Stimulated activated naive B cell treated with anti-CD40 and anti-IgM and Interleukin-4, amounts not matched to agents 10 μg/mL and 1 μg/mL and 100 μg/mL, for 72 hours (primary cell): Measurements from ENCODE around the gene RXFP4.

Experiments used
- ATAC-seq, 2 donors: fragments of 150-1000 bp; cut with Tn5 transposase; replicated peaks; 2 replicates each; pipeline ENCODE4 v1.10.0; 2021; ENCODE audit warnings: moderate library complexity in 1 of 2
- DNase-seq: peaks from one replicate; pipeline ENCODE4 v3.0.0; 2021
- H3K27ac Mint-ChIP-seq: one replicate; pipeline ENCODE4 v1.8.0; 2022; ENCODE audit warnings: mild to moderate bottlenecking, mixed read lengths
- H3K27me3 Mint-ChIP-seq, 2 donors: one replicate each; pipeline ENCODE4 v1.8.0; 2022; ENCODE audit warnings: mixed read lengths in 2 of 2
- H3K36me3 Mint-ChIP-seq, 2 donors: one replicate each; pipeline ENCODE4 v1.8.0; 2022; ENCODE audit warnings: mixed read lengths in 2 of 2, mild to moderate bottlenecking in 1 of 2
- H3K4me1 Mint-ChIP-seq, 2 donors: one replicate each; pipeline ENCODE4 v1.8.0; 2022; ENCODE audit warnings: mixed read lengths in 2 of 2, mild to moderate bottlenecking in 1 of 2
- H3K4me3 Mint-ChIP-seq, 2 donors: one replicate each; pipeline ENCODE4 v1.8.0; 2022; ENCODE audit warnings: mild to moderate bottlenecking in 2 of 2, mixed read lengths in 2 of 2, moderate library complexity in 1 of 2
- H3K9me3 Mint-ChIP-seq, 2 donors: one replicate each; pipeline ENCODE4 v1.8.0; 2022; ENCODE audit warnings: mixed read lengths in 2 of 2, mild to moderate bottlenecking in 1 of 2

RXFP4 gene

DNA sequence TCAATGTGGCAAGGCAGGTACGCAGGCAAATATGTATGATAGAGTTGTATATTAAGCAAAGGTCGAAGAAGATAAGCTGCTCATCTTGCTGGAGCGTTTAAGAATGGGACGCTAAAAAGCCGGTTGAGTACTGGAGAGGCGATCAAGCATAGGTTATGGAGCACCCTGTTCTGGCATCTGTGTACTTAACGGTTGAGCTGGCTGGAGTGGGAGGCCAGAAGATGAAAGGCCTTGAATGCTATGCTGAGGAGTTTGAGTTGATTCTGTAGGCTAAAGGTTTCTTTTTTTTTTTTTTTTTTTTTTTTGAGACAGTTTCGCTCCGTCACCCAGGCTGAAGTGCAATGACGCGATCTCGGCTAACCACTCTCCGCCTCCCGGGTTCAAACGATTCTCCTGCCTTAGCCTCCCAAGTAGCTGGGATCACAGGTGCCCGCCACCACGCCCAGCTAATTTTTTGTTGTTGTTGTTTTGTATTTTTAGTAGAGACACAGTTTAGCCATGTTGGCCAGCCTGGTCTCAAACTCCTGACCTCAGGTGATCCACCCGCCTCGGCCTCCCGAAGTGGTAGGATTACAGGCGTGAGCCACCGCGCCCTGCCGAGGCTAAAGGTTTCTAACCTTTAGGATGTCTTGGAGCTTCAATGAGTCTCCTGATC lies 6.4 kb upstream of the RXFP4 start:
- no peak overlapping the region for H3K27ac Mint-ChIP-seq
- no peak for DNase-seq

DNA sequence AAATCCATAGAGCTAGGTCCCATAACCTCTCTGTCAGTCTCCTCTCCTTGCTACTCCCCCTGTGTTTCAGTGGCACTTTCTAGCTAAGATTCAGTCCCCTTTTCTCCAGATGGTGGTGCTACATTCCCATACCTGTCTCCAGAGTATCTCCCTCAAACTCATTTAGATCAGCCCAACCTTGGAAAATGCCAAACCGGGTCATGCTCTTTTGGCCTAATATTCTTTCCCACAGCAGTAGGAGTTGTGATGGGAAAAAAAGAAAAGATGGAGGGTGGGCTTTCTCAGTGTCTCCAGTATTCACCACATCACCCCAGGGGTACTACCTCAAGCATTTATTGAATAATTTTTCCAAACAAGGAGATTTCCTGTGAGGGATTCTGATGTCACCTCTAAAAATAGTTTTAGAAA lies 3.2 kb upstream of the RXFP4 start:
- Mint-ChIP-seq H3K27me3 (no peaks in the 10 kb centered on the region), H3K4me1 (peaks cover 37 to 49% of the 10 kb centered on the region in 2 donors), H3K27ac (no peak overlapping the region), H3K9me3 (no peaks in the 10 kb centered on the region), H3K36me3 (peaks cover under 1 to 9% of the 10 kb centered on the region in 2 donors), H3K4me3 (no peak overlapping the region)
- no peak for DNase-seq
- ATAC-seq, result no peak

More for the DNA sequence above, 6.4 kb upstream of the RXFP4 start:
- H3K9me3 Mint-ChIP-seq, result no peaks in the 10 kb centered on the region
- no peaks in the 10 kb centered on the region for H3K27me3 Mint-ChIP-seq
- no peak for ATAC-seq
- peaks cover 9 to 43% of the 10 kb centered on the region in 2 donors for H3K4me1 Mint-ChIP-seq
- peaks cover 10% of the 10 kb centered on the region in 2 donors for H3K36me3 Mint-ChIP-seq
- H3K4me3 Mint-ChIP-seq, result peak overlapping the region in 1 of 2 donors; percentile 65

DNA sequence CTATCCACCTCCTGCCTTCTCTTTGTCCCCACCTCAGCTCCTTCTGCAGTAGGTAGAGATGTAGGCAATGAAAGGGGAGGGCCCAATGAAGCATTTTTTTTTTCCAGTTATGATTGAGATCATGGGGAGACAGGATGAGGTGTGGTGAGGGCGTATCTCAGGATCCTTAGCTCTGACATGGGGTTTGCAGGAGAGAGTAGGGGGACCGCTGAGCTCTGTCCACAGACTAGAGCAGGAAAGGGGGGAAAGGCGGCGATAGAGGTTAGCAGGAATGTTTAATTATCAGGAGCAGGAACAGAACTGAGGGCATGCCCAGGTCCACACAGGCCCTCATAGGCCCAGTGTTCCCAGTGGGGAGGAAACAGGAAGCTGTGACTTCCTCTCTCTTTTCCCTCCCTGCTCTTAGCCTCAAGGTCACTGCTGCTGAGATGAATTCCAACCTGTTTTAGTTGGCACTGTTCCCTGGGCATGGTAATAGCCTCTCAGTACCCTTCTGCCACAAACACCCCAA lies 901 bp upstream of the RXFP4 start:
- Mint-ChIP-seq H3K9me3 (no peaks in the 10 kb centered on the region), H3K27me3 (no peaks in the 10 kb centered on the region), H3K4me3 (peak overlapping the region; percentile 24 to 50), H3K4me1 (peaks cover 54 to 71% of the 10 kb centered on the region in 2 donors), H3K36me3 (peaks cover 7 to 17% of the 10 kb centered on the region in 2 donors), H3K27ac (peak overlapping the region; percentile 96)
- ATAC-seq (peak; percentile 2 to 11), DNase-seq (no peak)

DNA sequence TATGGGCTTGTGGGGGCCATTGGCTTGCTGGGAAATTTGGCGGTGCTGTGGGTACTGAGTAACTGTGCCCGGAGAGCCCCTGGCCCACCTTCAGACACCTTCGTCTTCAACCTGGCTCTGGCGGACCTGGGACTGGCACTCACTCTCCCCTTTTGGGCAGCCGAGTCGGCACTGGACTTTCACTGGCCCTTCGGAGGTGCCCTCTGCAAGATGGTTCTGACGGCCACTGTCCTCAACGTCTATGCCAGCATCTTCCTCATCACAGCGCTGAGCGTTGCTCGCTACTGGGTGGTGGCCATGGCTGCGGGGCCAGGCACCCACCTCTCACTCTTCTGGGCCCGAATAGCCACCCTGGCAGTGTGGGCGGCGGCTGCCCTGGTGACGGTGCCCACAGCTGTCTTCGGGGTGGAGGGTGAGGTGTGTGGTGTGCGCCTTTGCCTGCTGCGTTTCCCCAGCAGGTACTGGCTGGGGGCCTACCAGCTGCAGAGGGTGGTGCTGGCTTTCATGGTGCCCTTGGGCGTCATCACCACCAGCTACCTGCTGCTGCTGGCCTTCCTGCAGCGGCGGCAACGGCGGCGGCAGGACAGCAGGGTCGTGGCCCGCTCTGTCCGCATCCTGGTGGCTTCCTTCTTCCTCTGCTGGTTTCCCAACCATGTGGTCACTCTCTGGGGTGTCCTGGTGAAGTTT lies 550 bp downstream of the RXFP4 start:
- peak overlapping the region; percentile 96 for H3K27ac Mint-ChIP-seq
- H3K36me3 Mint-ChIP-seq, result peaks cover 18 to 28% of the 10 kb centered on the region in 2 donors
- DNase-seq (no peak), ATAC-seq (no peak)
- peak overlapping the region; percentile 46 to 50 for H3K4me3 Mint-ChIP-seq
- H3K27me3 Mint-ChIP-seq, result no peaks in the 10 kb centered on the region
- H3K9me3 Mint-ChIP-seq, result no peaks in the 10 kb centered on the region
- peaks cover 65 to 86% of the 10 kb centered on the region in 2 donors for H3K4me1 Mint-ChIP-seq

DNA sequence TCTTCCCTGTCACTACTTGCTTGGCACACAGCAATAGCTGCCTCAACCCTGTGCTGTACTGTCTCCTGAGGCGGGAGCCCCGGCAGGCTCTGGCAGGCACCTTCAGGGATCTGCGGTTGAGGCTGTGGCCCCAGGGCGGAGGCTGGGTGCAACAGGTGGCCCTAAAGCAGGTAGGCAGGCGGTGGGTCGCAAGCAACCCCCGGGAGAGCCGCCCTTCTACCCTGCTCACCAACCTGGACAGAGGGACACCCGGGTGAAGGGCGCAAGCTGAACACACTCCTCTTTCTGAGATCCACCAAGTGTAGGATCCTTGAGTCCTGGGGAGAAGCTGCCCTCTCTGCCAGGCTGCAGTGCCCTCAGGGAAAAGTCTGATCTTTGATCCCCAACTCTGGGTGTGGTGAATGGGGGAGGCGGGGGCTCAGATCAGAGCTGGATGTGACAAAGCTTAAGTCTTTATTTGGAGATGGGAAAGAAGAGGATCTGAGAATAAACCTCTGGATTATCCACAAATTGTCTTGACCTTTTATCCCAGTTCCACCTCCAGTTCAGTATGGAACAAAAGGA lies 1.2 kb downstream of the RXFP4 start:
- DNase-seq (no peak), ATAC-seq (no peak)
- Mint-ChIP-seq H3K36me3 (peaks cover 24 to 33% of the 10 kb centered on the region in 2 donors), H3K9me3 (no peaks in the 10 kb centered on the region), H3K27me3 (no peaks in the 10 kb centered on the region), H3K27ac (peak overlapping the region; percentile 96), H3K4me1 (peaks cover 69 to 92% of the 10 kb centered on the region in 2 donors), H3K4me3 (peak overlapping the region; percentile 48 to 59)

DNA sequence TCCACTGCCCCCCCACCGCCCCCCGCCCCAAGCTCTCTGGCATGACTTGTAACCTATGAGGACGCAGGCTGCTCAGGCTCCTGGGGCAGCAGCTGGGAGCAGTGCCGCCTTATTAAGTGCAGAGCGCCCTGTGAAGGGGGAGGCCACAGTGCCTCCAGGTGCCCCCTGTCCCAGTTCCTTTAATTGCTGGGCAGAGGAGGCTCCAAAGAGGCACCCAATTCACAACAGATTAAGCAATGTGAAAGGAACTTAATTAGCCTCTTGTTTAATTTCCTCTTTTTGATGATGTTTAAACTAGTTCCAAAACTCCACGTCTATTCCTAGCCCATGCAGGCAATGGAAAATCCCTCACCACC lies 3.0 kb downstream of the RXFP4 start:
- DNase-seq (no peak), ATAC-seq (no peak)
- Mint-ChIP-seq H3K27me3 (no peaks in the 10 kb centered on the region), H3K4me3 (peak overlapping the region; percentile 64 to 69), H3K36me3 (peaks cover 33 to 36% of the 10 kb centered on the region in 2 donors), H3K27ac (peak overlapping the region; percentile 95), H3K4me1 (peaks cover 70 to 92% of the 10 kb centered on the region in 2 donors), H3K9me3 (no peaks in the 10 kb centered on the region)

DNA sequence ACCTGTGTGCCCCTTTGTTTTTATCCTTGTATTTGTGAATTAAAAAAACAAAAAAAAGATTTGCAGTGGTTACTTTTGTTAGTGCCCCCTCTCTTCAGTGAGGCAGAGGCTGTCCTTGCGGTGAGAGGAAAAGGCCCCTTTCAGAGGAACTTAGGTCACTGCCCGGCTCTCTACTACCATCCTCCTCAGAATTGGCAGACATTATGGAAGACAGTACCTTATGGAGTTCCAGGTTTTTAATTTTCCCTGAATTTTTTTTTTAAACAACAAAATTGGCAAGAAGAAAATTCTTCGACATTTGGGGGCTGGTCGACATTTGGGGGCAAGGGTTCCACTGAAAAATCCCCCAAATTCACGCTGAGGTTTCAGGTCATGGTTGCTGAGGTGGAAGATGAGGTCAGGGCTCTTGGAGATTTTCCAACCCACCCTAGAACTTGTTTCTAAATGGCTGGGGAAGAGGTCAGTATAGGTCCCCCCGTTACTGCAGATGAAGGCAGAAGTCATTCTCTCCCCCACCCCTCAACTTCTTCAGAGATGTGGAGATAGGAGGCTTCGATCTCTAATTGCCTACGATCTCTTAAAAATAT lies 5.3 kb downstream of the RXFP4 start:
- peaks cover 51 to 55% of the 10 kb centered on the region in 2 donors for H3K36me3 Mint-ChIP-seq
- H3K9me3 Mint-ChIP-seq, result no peaks in the 10 kb centered on the region

DNA sequence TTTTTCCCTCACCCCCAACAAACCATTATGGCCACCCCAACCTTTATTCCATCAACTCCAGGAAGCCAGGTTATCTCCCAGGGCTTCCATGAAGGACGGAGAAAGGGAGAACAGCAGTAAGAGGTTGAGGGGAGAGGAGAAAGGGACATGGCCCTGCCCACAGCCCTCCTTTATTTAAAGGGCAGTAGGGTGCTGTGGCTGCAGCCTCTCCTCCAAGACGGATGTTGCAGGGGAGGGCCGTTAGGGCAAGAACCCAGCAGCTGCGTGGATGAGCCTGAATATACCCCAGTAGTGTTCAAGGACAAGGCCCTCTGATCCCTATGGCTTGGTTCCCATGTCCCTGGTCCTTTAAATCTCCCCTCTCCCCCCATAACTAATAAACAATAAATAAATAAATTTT lies 5.9 kb downstream of the RXFP4 start:
- Mint-ChIP-seq H3K4me1 (peaks cover 62 to 90% of the 10 kb centered on the region in 2 donors), H3K36me3 (peaks cover 56 to 57% of the 10 kb centered on the region in 2 donors), H3K4me3 (peak overlapping the region; percentile 56 to 70), H3K9me3 (no peaks in the 10 kb centered on the region), H3K27ac (peak overlapping the region; percentile 85), H3K27me3 (no peaks in the 10 kb centered on the region)
- DNase-seq (no peak), ATAC-seq (no peak)

More for the DNA sequence above, 5.3 kb downstream of the RXFP4 start:
- peaks cover 62 to 90% of the 10 kb centered on the region in 2 donors for H3K4me1 Mint-ChIP-seq
- ATAC-seq, result peak; percentile 34 to 35
- H3K27ac Mint-ChIP-seq, result peak overlapping the region; percentile 85
- no peaks in the 10 kb centered on the region for H3K27me3 Mint-ChIP-seq
- DNase-seq, result no peak
- peak overlapping the region; percentile 56 to 70 for H3K4me3 Mint-ChIP-seq

DNA sequence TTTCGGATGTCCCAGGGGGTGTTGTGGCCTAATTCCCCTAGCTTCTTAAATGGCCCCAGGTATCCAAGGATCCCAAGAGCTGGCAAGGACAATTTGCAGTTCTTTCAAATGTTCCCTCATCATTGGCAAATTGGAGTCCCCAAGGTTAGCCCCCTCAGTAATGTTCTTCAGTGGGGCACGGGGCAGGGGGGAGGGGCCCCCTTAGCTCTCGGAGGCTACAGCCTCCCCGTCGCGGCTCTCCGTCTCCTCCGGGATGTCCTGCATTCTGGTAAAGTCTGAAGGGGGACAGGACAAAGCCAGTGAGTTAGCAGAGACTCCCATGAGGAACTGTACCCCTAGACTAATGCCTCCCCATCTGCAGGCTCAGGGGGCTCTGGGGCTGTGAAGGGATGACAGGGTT lies 6.3 kb downstream of the RXFP4 start:
- peak overlapping the region; percentile 29 to 41 for H3K4me3 Mint-ChIP-seq
- H3K27me3 Mint-ChIP-seq, result no peaks in the 10 kb centered on the region
- H3K27ac Mint-ChIP-seq, result peak overlapping the region; percentile 89

DNA sequence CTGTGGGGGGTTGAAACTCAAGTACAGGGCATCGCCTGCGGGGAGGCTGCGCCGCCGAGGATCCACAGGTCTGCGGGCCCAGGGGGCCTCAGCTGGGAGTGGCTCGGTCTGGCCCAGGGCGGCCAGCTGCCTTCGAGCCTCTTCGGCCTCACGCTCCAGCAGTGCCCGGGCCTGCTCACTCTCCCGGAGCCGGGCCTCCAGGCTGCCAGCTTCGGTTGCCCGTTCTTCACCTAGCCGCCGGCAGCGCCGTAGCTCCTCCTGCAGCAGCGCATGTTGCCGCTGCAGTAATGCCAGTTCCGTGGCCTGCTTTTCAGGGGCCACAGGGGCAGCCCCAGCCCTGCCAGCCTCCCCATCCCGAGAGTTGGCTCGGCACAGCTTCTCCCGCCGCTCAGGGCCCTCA lies 9.4 kb downstream of the RXFP4 start:
- ATAC-seq, result no peak
- H3K27ac Mint-ChIP-seq, result peak overlapping the region; percentile 94

More for the DNA sequence above, 6.3 kb downstream of the RXFP4 start:
- Mint-ChIP-seq H3K9me3 (no peaks in the 10 kb centered on the region), H3K4me1 (peaks cover 62 to 89% of the 10 kb centered on the region in 2 donors), H3K36me3 (peaks cover 58 to 61% of the 10 kb centered on the region in 2 donors)
- ATAC-seq (no peak), DNase-seq (no peak)

DNA sequence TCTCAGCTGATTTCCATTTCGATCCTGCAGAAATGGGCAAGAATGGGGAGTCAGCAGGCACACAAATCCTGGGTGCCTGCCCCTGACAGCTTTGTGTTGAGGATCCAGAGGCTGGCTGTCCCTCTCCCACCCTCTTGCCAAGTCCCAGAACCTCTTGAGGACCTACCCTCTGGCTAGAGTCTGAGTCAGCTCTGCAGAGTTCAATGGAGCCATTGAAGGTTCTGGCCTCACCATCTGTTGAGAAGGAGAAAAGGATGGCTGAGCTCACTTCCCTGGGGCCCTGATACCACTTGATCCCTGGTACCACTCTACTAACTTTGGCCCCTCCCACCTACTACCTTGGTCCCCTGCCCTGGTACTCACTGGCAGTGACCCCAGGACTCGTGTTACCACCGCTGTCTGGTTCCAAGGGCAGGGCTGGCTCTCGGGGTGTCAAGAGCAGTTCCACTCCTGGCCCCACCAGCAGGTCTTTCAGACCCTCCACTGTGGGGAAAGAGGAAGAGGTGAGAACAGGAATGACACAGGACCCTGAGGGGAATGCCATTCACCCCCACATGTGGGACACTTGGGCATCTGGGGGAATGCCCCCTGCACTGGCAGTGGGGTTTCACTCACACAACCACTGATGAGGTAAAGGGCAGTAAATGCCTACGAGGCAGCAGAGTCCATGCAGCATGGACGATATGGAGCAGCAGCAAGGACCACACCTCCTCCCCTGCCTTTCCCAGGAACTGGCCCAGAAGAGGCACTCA lies 10.5 kb downstream of the RXFP4 start:
- Mint-ChIP-seq H3K36me3 (peaks cover 55 to 57% of the 10 kb centered on the region in 2 donors), H3K4me1 (peaks cover 40 to 54% of the 10 kb centered on the region in 2 donors), H3K27me3 (no peaks in the 10 kb centered on the region), H3K27ac (peak overlapping the region; percentile 94), H3K4me3 (peak overlapping the region; percentile 72 to 74), H3K9me3 (no peaks in the 10 kb centered on the region)
- peak; percentile 83 to 85 for ATAC-seq
- peak; percentile 69 for DNase-seq

More for the DNA sequence above, 9.4 kb downstream of the RXFP4 start:
- peak overlapping the region in 1 of 2 donors; percentile 13 for H3K4me3 Mint-ChIP-seq
- DNase-seq, result no peak
- peaks cover 65 to 67% of the 10 kb centered on the region in 2 donors for H3K36me3 Mint-ChIP-seq
- no peaks in the 10 kb centered on the region for H3K27me3 Mint-ChIP-seq
- no peaks in the 10 kb centered on the region for H3K9me3 Mint-ChIP-seq
- H3K4me1 Mint-ChIP-seq, result peaks cover 48 to 65% of the 10 kb centered on the region in 2 donors

DNA sequence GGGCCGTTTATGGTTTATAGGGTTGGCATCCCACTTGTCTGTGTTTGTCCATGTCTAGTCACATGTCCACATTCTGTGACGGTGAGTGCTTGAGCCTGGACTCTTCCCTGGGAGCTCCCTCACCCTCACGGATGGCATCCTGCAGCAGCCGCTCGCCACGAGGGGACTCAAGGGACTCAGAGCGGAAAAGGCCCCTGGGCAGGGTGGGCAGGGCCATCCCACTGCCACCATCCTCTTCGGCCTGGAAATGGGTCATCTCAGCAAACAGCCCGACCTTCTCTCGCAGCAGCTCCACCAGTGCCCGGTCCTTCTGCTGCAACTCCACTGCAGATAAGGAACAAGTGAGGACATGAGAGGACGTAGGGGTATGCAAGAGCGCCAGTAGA lies 11.1 kb downstream of the RXFP4 start:
- H3K4me3 Mint-ChIP-seq, result peak overlapping the region; percentile 72 to 74
- peaks cover 35 to 49% of the 10 kb centered on the region in 2 donors for H3K4me1 Mint-ChIP-seq
- peaks cover 53 to 57% of the 10 kb centered on the region in 2 donors for H3K36me3 Mint-ChIP-seq
- DNase-seq (no peak), ATAC-seq (no peak)
- H3K9me3 Mint-ChIP-seq, result no peaks in the 10 kb centered on the region
- no peaks in the 10 kb centered on the region for H3K27me3 Mint-ChIP-seq
- H3K27ac Mint-ChIP-seq, result peak overlapping the region; percentile 94

DNA sequence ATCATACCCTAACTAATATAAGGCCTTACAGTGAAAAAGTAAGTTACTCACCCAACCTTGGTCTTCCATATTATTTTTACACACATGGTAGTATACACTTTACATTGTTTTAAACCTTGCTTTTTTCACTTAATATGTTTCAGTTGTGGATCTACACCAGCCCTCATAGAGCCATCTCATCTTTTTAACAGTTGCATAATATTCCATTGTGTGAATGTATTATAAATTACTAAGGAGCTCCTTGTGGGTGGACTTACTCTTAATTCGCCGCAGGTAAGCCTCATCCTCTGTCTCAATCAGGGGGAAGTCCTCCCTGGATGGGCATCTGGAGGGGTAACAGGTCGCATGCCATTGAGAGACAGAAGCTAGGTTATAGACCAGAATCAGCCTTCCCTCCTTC lies 13.2 kb downstream of the RXFP4 start:
- DNase-seq (no peak), ATAC-seq (no peak)
- Mint-ChIP-seq H3K4me3 (no peak overlapping the region), H3K27me3 (no peaks in the 10 kb centered on the region), H3K4me1 (peaks cover 33 to 41% of the 10 kb centered on the region in 2 donors), H3K36me3 (peaks cover 50 to 55% of the 10 kb centered on the region in 2 donors), H3K27ac (peak overlapping the region; percentile 56), H3K9me3 (no peaks in the 10 kb centered on the region)
